HepG2 (cell line): ENCODE data around the gene SCIN. TPM values are rescaled to one million over a fixed set of nuclear protein-coding genes. Genes with fewer than 3 reads are reported as not detected.

ENCODE experiments used
- CCDC6 ChIP-seq: sonication (generic); formaldehyde crosslinking; IDR thresholded peaks from 2 replicates; pipeline ENCODE4 v1.8.1; 2022; ENCODE audit warnings: mild to moderate bottlenecking, missing genetic modification reagents, moderate library complexity
- DNMT3B ChIP-seq: conservative IDR thresholded peaks from 2 replicates; pipeline ENCODE4 v1.6.1; 2016; ENCODE audit warnings: missing biosample characterization, control low read depth
- FOXM1 ChIP-seq: sonication (generic); formaldehyde crosslinking; IDR thresholded peaks from 2 replicates; pipeline ENCODE4 v1.5.0; 2020; ENCODE audit warnings: missing genetic modification reagents
- HNF4A ChIP-seq: sonication (generic); formaldehyde crosslinking; IDR thresholded peaks from 2 replicates; pipeline ENCODE4 v1.4.0; 2020; ENCODE audit warnings: missing genetic modification reagents
- IKZF4 ChIP-seq: sonication (generic); formaldehyde crosslinking; IDR thresholded peaks from 2 replicates; pipeline ENCODE4 v1.5.1; 2020; ENCODE audit warnings: borderline replicate concordance, mild to moderate bottlenecking, low read depth, missing genetic modification reagents; ENCODE audit errors: not compliant biosample characterization
- KLF13 ChIP-seq: sonication (generic); formaldehyde crosslinking; IDR thresholded peaks from 2 replicates; pipeline ENCODE4 v1.4.0; 2020; ENCODE audit warnings: mild to moderate bottlenecking, missing genetic modification reagents
- KLF16 ChIP-seq, 2 experiments: sonication (generic) in 1 of 2; formaldehyde crosslinking in 1 of 2; IDR thresholded peaks; 2 replicates each; pipeline versions ENCODE4 v1.6.1 to v1.8.0; 2016 to 2023; ENCODE audit warnings: missing genetic modification reagents in 2 of 2, missing compliant biosample characterization in 1 of 2
- PAX8 ChIP-seq: sonication (generic); formaldehyde crosslinking; IDR thresholded peaks from 2 replicates; pipeline ENCODE4 v1.8.0; 2022; ENCODE audit warnings: mild to moderate bottlenecking, missing genetic modification reagents, borderline replicate concordance
- PCBP1 ChIP-seq: fragments of 200-400 bp; formaldehyde crosslinking; IDR thresholded peaks from 2 replicates; pipeline ENCODE4 v1.6.1; 2017; ENCODE audit warnings: mild to moderate bottlenecking, low read depth, low read length, borderline replicate concordance
- PRMT3 ChIP-seq: sonication (generic); formaldehyde crosslinking; IDR thresholded peaks from 2 replicates; pipeline ENCODE4 v1.8.1; 2022; ENCODE audit warnings: low read depth, mild to moderate bottlenecking, moderate library complexity, missing genetic modification reagents, borderline replicate concordance
- RXRB ChIP-seq: IDR thresholded peaks from 2 replicates; pipeline ENCODE4 v1.6.1; 2016; ENCODE audit warnings: borderline replicate concordance, missing genetic modification reagents, missing compliant biosample characterization
- SP4 ChIP-seq: sonication (generic); formaldehyde crosslinking; IDR thresholded peaks from 2 replicates; pipeline ENCODE4 v1.8.1; 2023; ENCODE audit warnings: mild to moderate bottlenecking, missing genetic modification reagents
- SUZ12 ChIP-seq: fragments of 150-350 bp; IDR thresholded peaks from 2 replicates; pipeline ENCODE4 v1.6.1; 2014; ENCODE audit warnings: low read depth, low read length
- SYNCRIP ChIP-seq: fragments of 200-400 bp; formaldehyde crosslinking; IDR thresholded peaks from 2 replicates; pipeline ENCODE4 v1.6.1; 2018; ENCODE audit warnings: mild to moderate bottlenecking, low read depth, low read length; ENCODE audit not compliant: insufficient read depth
- TEAD2 ChIP-seq: sonication (generic); formaldehyde crosslinking; IDR thresholded peaks from 2 replicates; pipeline ENCODE4 v1.9.0; 2021; ENCODE audit warnings: missing genetic modification reagents
- ZKSCAN8 ChIP-seq: IDR thresholded peaks from 2 replicates; pipeline ENCODE4 v1.6.1; 2016; ENCODE audit warnings: borderline replicate concordance, missing genetic modification reagents, missing compliant biosample characterization
- ZNF24 ChIP-seq: fragments of 450-650 bp; IDR thresholded peaks from 2 replicates; pipeline ENCODE4 v1.6.1; 2017; ENCODE audit warnings: antibody characterized with exemption, mild to moderate bottlenecking
- ZNF383 ChIP-seq: sonication (generic); formaldehyde crosslinking; IDR thresholded peaks from 2 replicates; pipeline ENCODE4 v1.4.0; 2020; ENCODE audit warnings: missing genetic modification reagents, mild to moderate bottlenecking, borderline replicate concordance
- ZNF44 ChIP-seq: sonication (generic); formaldehyde crosslinking; IDR thresholded peaks from 2 replicates; pipeline ENCODE4 v1.5.1; 2020; ENCODE audit warnings: mild to moderate bottlenecking, missing genetic modification reagents
- ZNF552 ChIP-seq: sonication (generic); formaldehyde crosslinking; IDR thresholded peaks from 2 replicates; pipeline ENCODE4 v1.9.0; 2022; ENCODE audit warnings: missing genetic modification reagents, mild to moderate bottlenecking, borderline replicate concordance
- ZNF644 ChIP-seq: IDR thresholded peaks from 2 replicates; pipeline ENCODE4 v1.6.1; 2016; ENCODE audit warnings: low read depth
- ZNF703 ChIP-seq: sonication (generic); formaldehyde crosslinking; IDR thresholded peaks from 2 replicates; pipeline ENCODE4 v1.5.1; 2020; ENCODE audit warnings: missing genetic modification reagents, mild to moderate bottlenecking, moderate library complexity, borderline replicate concordance
- ZNF724P ChIP-seq: sonication (generic); formaldehyde crosslinking; IDR thresholded peaks from 2 replicates; pipeline ENCODE4 v1.8.0; 2022; ENCODE audit warnings: missing genetic modification reagents, borderline replicate concordance
- polyA plus RNA-seq, 8 experiments: library from polyadenylated mRNA; depleted of rRNA in 3 of 8; stranded (reverse) in 7 of 8; unstranded in 1 of 8; fragments of >200 nt; fragmentation: Illumina TruSeq in 4 of 8; extraction: Trizol in 4 of 8; gene quantifications; 2 replicates each; pipeline versions ENCODE4 v1.2.1 to v1.2.3, GENCODE V29; 2011 to 2016; ENCODE audit warnings: low read depth in 4 of 8, missing spikeins in 1 of 8, mixed read lengths in 1 of 8; ENCODE audit not compliant: insufficient read depth in 1 of 8
- total RNA-seq, 5 experiments: library from RNA; depleted of rRNA; stranded (reverse); fragments of >200 nt; fragmentation: Illumina TruSeq; extraction: Trizol; gene quantifications; 2 replicates each; pipeline ENCODE4 v1.2.3, GENCODE V29; 2016; ENCODE audit warnings: low read depth in 1 of 5
- TF ChIP-seq, protein P1 (sequence below): sonication (generic); formaldehyde crosslinking; IDR thresholded peaks from 2 replicates; pipeline ENCODE4 v1.4.0; 2020; ENCODE audit warnings: missing genetic modification reagents
- TF ChIP-seq, protein P2 (sequence below): sonication (generic); formaldehyde crosslinking; IDR thresholded peaks from 2 replicates; pipeline ENCODE4 v1.8.1; 2022; ENCODE audit warnings: mild to moderate bottlenecking, missing genetic modification reagents

SCIN gene
- total and polyA plus RNA-seq, 2 of the 13 experiments (the other 11 are each of a cell fraction or from before 2014, with no cell fraction given), result not detected

DNA sequence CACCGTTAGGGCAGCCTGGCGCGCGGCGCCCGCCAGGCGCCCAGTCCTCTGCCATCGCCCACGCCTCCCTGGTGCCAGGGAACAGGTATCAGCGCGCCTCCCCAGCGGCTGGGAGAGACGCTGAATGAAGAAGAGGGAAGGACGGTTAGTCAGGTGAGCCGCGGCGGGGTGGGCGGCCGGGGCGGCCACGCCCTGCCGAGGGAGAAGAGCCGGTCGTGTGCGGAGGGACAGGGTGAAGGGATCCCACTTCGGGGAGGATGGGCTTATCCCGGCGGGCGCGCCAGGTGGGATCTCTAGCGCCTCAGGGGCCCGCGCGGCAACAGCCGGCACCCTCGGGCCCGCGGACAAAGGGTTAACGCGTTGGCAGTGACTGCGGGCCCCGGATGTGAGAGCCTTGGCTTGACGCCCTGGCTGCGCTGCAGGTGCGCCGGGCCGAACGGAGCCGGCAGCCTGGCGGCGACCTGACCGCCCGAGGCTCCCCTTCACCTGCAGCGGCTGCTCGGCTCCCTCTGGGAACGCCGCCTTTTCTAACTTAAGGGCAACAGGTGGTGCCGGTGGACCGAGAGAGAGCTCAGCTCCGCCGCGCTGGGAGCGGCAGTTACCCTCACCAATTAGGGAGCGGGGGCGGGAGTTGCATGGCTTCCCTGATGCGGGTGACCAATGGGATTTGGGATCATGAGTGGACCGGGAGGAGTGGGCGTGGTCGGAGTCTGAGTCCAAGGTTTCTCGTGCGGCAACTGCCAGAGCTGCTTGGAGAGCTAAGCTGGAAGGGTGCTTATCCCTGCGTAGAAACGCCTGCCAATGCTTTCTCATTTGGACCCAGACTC, 116.6 kb downstream of the SCIN start, which contains the start of gene ARL4A (continued):
- TF ChIP-seq ZKSCAN8 (CRISPR knock-in tag), result peak; percentile 50; the same call in 1 of the 2 replicates
- TF ChIP-seq PCBP1, result 0 out of 2 replicates have a peak, but pooled peaks have one; percentile 44
- TF ChIP-seq KLF16 (CRISPR knock-in tag; IDR thresholded peaks at IDR 0.05), result peak in 1 of 2 experiments; percentile 75; a peak in 2 of 4 replicates
- 0 out of 2 replicates have a peak, but pooled peaks have one; percentile 55 for TF ChIP-seq KLF13 (CRISPR knock-in tag)
- no peak for TF ChIP-seq IKZF4 (CRISPR knock-in tag)
- TF ChIP-seq SUZ12, result no peak
- 0 out of 2 replicates have a peak, but pooled peaks have one; percentile 78 for TF ChIP-seq PAX8 (CRISPR knock-in tag)
- TF ChIP-seq SYNCRIP, result no peak
- TF ChIP-seq TEAD2 (CRISPR knock-in tag), result no peak
- TF ChIP-seq, protein P1, sequence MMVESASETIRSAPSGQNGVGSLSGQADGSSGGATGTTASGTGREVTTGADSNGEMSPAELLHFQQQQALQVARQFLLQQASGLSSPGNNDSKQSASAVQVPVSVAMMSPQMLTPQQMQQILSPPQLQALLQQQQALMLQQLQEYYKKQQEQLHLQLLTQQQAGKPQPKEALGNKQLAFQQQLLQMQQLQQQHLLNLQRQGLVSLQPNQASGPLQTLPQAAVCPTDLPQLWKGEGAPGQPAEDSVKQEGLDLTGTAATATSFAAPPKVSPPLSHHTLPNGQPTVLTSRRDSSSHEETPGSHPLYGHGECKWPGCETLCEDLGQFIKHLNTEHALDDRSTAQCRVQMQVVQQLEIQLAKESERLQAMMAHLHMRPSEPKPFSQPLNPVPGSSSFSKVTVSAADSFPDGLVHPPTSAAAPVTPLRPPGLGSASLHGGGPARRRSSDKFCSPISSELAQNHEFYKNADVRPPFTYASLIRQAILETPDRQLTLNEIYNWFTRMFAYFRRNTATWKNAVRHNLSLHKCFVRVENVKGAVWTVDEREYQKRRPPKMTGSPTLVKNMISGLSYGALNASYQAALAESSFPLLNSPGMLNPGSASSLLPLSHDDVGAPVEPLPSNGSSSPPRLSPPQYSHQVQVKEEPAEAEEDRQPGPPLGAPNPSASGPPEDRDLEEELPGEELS (CRISPR knock-in tag), result peak; percentile 48; the same call in 1 of the 2 replicates
- peak; percentile 43; the same call in 1 of the 2 replicates for TF ChIP-seq ZNF383 (CRISPR knock-in tag)
- TF ChIP-seq ZNF552 (CRISPR knock-in tag), result no peak
- TF ChIP-seq PRMT3 (CRISPR knock-in tag), result 0 out of 2 replicates have a peak, but pooled peaks have one; percentile 8
- 0 out of 2 replicates have a peak, but pooled peaks have one; percentile 24 for TF ChIP-seq RXRB
- peak; percentile 77 for TF ChIP-seq SP4
- peak; percentile 63 for TF ChIP-seq HNF4A (CRISPR knock-in tag)
- TF ChIP-seq, protein P2, sequence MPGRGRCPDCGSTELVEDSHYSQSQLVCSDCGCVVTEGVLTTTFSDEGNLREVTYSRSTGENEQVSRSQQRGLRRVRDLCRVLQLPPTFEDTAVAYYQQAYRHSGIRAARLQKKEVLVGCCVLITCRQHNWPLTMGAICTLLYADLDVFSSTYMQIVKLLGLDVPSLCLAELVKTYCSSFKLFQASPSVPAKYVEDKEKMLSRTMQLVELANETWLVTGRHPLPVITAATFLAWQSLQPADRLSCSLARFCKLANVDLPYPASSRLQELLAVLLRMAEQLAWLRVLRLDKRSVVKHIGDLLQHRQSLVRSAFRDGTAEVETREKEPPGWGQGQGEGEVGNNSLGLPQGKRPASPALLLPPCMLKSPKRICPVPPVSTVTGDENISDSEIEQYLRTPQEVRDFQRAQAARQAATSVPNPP (CRISPR knock-in tag), result no peak
- TF ChIP-seq ZNF24, result no peak
- TF ChIP-seq ZNF724P, result peak; percentile 43
- peak; percentile 70; the same call in 1 of the 2 replicates for TF ChIP-seq ZNF44
- no peak for TF ChIP-seq ZNF644 (CRISPR knock-in tag)
- no peak for TF ChIP-seq FOXM1 (CRISPR knock-in tag)
- peak; percentile 74; the same call in 1 of the 2 replicates for TF ChIP-seq CCDC6
- 0 out of 2 replicates have a peak, but pooled peaks have one; percentile 18 for TF ChIP-seq DNMT3B (CRISPR knock-in tag)
- TF ChIP-seq ZNF703, result no peak
